T-helper 2 cell treated with Interferon-gamma antibody and Interleukin-4, amounts not matched to agents 100 ng/mL and 5 ng/mL, for 36 hours (primary cell): ENCODE measurements around the gene RMI2. TPM values are rescaled to one million over a fixed set of nuclear protein-coding genes. Genes with fewer than 3 reads are reported as not detected.

Source experiments
- intact Hi-C: fragments of 100-400 bp; cut with micrococcal nuclease; formaldehyde crosslinking; loops from one replicate; pipeline ENCODE4 v1.15.1; 2023
- total RNA-seq: library from RNA; stranded (reverse); gene quantifications from 2 replicates; pipeline ENCODE4 v1.2.3, GENCODE V29; 2022

RMI2 gene
- total RNA-seq, 1 donor from 2014 or later, result 59.5 TPM

- intact Hi-C loops, result loop anchor here (10.0 kb wide), 2 partner anchors 246 to 296 kb away; no protein-coding TSS in a partner anchor
These were observed 5.7 kb downstream of the RMI2 start for GRCh38 chr16:11350921-11351335.

DNA sequence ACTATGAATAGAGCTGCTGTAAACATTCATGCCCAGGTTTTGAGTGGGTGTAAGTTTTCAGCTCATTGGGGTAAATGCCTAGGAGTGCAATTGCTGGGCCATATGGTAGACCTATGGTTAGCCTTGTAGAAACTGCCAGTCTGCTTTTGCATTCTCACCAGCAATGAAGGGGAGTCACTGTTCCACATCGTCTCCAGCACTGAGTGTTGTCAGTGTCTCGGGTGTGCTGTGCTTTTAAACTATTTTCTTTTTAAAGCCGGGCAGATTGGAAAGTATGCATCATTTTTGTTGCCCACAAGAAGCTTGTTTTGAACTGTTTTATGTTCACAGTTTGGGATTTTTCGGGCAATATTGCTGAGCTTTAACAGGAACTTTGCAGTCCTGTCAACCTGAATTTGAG, 7.9 kb downstream of the RMI2 start:
- intact Hi-C loops, result loop anchor here (10.0 kb wide), 2 partner anchors 248 to 298 kb away; no protein-coding TSS in a partner anchor

DNA sequence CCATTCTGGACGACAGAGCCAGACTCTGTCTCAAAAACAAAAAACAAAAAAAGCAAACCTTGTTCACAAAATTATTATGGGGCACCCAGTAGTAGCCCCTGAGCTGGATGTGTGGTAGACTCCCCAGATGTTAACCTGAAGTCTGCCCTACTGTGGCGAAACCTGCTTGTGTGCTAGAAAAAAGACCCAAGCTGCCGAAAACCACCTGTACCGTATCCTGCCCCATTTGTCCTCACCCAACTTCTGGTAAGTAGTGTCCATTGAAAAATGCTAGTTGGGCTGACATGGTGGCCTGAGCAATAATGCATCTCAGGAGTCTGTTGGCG, 9.1 kb downstream of the RMI2 start:
- intact Hi-C loops, result loop anchor here (1.0 to 10.0 kb wide), 6 partner anchors 9 to 390 kb away; partner anchors contain the start of gene RMI2

GRCh38 chr16:11354733-11355574, 9.7 kb downstream of the RMI2 start:
- intact Hi-C loops, result loop anchor here (1.0 to 10.0 kb wide), 7 partner anchors 10 to 390 kb away; partner anchors contain the start of gene RMI2

GRCh38 chr16:11355862-11356261, 10.6 kb downstream of the RMI2 start:
- intact Hi-C loops, result loop anchor here (1.0 to 10.0 kb wide), 4 partner anchors 45 to 391 kb away; no protein-coding TSS in a partner anchor

GRCh38 chr16:11356573-11357331, 11.5 kb downstream of the RMI2 start:
- intact Hi-C loops, result loop anchor here (10.0 kb wide), 2 partner anchors 252 to 302 kb away; no protein-coding TSS in a partner anchor

GRCh38 chr16:11358531-11358930, 13.3 kb downstream of the RMI2 start:
- intact Hi-C loops, result loop anchor here (10.0 kb wide), 2 partner anchors 254 to 304 kb away; no protein-coding TSS in a partner anchor

DNA sequence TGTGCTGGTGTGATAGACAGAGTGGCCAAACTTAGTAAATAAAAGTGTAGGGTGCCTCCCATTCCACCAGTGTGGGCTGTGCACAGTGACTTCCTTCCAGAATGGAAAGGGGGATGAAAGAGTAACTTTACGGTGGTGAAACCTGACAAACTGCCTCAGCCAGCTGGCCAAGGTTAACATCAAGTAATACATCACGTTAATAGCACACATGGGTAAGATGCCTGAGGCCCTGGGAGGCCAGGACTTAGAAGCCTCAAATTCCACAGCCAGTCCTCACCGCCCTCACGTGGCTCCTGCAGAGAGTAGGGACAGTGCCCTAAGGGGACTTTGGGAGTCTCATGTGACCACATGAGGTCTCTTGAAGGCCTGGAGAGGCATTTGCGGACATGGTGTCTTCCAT, 14.1 kb downstream of the RMI2 start:
- intact Hi-C loops, result loop anchor here (10.0 kb wide), 2 partner anchors 255 to 305 kb away; no protein-coding TSS in a partner anchor

GRCh38 chr16:11360641-11361373, 15.5 kb downstream of the RMI2 start:
- intact Hi-C loops, result no loop called here

DNA sequence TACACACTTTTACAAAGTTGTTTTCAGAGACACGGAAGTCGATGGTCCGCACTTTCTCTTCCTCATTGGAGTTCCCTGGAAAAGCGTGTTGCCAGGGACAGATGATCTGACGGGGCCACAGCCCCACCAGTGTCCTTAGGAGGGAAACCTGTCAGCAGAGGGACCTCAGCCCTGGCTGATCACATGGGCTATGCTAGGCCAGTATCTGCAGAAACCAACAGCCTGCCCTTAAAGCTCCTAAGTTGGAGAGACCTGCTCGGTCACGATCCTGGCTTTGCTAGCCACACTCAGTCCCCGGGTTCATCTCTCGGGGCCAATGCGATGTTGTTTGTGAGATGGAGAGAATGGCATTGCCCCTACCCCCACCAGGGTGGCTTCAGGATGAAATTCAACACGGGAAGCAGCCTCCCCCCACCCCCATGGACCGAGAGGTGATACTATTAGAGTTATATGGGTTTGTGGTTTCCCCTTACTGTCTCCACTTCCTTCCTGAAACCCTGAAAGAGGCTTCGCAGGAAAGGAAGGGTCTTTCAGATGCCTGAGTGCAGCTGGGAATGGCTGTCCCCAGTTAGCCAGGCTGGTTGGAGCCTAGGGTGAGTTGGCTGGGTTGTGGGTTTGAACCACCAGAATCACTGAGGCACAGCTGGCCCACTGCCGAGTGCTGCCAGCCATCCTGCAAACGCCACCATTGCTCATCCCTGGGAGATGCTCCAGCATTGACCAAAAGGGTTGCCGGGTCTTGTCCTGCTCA, 16.6 kb downstream of the RMI2 start:
- intact Hi-C loops, result no loop called here

GRCh38 chr16:11363927-11364258, 18.6 kb downstream of the RMI2 start:
- intact Hi-C loops, result no loop called here

GRCh38 chr16:11367483-11367906, 22.2 kb downstream of the RMI2 start:
- intact Hi-C loops, result no loop called here

- intact Hi-C loops, result loop anchor here (5.0 kb wide), 1 partner anchor 43 kb away; no protein-coding TSS in a partner anchor
These were observed 25.0 kb downstream of the RMI2 start for GRCh38 chr16:11370084-11370931.

DNA sequence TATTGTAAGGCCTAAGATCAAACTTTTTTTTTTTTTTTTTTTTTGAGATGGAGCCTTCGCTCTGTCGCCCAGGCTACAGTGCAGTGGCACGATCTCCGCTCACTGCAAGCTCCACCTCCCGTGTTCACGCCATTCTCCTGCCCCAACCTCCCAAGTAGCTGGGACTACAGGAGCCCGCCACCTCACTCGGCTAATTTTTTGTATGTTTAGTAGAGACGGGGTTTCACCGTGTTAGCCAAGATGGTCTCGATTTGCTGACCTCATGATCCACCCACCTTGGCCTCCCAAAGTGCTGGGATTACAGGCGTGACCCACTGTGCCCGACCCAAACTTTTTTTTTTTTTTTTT, 25.6 kb downstream of the RMI2 start:
- intact Hi-C loops, result loop anchor here (5.0 kb wide), 1 partner anchor 44 kb away; no protein-coding TSS in a partner anchor

GRCh38 chr16:11372073-11372828, 27.0 kb downstream of the RMI2 start:
- intact Hi-C loops, result loop anchor here (5.0 kb wide), 1 partner anchor 45 kb away; no protein-coding TSS in a partner anchor

GRCh38 chr16:11372829-11373306, 27.6 kb downstream of the RMI2 start:
- intact Hi-C loops, result loop anchor here (5.0 kb wide), 1 partner anchor 46 kb away; no protein-coding TSS in a partner anchor

GRCh38 chr16:11374255-11374654, 29.0 kb downstream of the RMI2 start:
- intact Hi-C loops, result loop anchor here (5.0 kb wide), 1 partner anchor 47 kb away; no protein-coding TSS in a partner anchor

- intact Hi-C loops, result no loop called here
These were observed 31.9 kb downstream of the RMI2 start for GRCh38 chr16:11377154-11377553.
